ENCODE measurements around the gene CWC22. TPM values are rescaled to one million over a fixed set of nuclear protein-coding genes. Genes with fewer than 3 reads are reported as not detected.
"Not testable (repeated sequence)": the region's sequence is repeated elsewhere in the genome, so short reads cannot be mapped to it uniquely, and the experiment has no call there.

The CWC22 gene
- total RNA-seq, 2 donors from 2014 or later, result 28.0 to 33.4 TPM

DNA sequence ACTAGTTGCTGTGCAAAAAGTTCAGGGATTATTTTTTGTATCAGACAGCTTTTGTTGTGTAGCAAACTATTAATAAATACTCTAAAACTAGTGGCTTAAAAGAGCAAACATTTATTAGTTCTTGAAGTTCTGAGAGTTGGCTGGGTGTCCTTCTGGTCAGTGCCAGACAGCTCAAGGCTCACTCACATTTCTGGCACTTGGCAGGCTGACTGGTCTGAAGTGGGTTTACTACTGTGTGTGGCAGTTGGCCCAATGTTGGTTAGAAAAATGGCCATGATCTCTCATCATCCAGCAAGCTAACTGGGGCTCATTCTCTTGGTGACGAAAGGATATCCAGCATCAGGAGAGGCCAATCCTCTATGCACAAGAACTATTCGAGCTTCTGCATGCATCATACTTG lies 74.3 kb downstream of the CWC22 start:
- H3K9me3 Mint-ChIP-seq, result peaks cover 7 to 13% of the 10 kb centered on the region in 2 donors
- DNase-seq (no peak), ATAC-seq (replicated peaks in 1 of 2) (no peak)
- no peak overlapping the region for H3K27ac Mint-ChIP-seq
- no peak overlapping the region for H3K4me3 Mint-ChIP-seq
- H3K36me3 Mint-ChIP-seq (ENCODE audit: insufficient read depth in 2 of 2), result peaks cover 6 to 30% of the 10 kb centered on the region in 2 donors
- no peaks in the 10 kb centered on the region for H3K27me3 Mint-ChIP-seq (ENCODE audit: low read depth)
- no peaks in the 10 kb centered on the region for H3K4me1 Mint-ChIP-seq (ENCODE audit: low read depth)

DNA sequence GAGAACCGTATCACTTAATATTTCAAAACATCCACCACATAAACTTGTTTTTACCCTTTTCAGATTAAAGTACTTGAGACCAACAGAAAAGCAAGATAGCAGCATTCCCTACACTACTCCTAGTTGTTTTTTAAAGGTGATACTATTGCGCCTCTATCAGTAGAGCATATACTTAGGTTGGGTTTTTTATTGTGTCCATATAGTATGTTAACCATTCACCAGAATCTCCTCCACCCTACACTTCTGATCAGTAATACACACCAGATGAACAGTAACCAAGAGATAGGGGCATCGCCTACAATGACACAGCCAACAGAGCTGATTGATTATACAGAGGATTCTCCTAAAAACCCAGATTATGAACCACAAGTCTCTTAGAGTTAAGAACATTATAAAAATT lies 75.6 kb downstream of the CWC22 start:
- ATAC-seq (replicated peaks in 1 of 2) (no peak), DNase-seq (no peak)
- Mint-ChIP-seq H3K4me3 (no peak overlapping the region), H3K9me3 (peaks cover 8 to 18% of the 10 kb centered on the region in 2 donors), H3K4me1 (ENCODE audit: low read depth) (no peaks in the 10 kb centered on the region), H3K36me3 (ENCODE audit: insufficient read depth in 2 of 2) (peaks cover 12 to 35% of the 10 kb centered on the region in 2 donors), H3K27ac (no peak overlapping the region), H3K27me3 (ENCODE audit: low read depth) (no peaks in the 10 kb centered on the region)

DNA sequence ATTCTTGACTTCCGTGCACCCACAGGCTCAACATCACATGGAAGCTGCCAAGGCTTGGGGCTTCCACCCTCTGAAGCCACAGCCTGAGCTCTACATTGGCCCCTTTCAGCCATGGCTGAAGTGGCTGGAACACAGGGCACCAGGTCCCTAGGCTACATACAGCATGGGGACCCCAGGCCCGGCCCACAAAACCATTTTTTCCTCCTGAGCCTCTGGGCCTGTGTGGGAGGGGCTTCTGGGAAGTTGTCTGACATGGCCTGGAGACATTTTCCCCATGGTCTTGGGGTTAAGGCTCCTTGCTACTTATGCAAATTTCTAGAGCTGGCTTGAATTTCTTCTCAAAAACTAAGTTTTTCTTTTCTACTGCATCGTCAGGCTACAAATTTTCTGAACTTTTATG lies 77.1 kb downstream of the CWC22 start:
- H3K9me3 Mint-ChIP-seq, result peaks cover 11 to 18% of the 10 kb centered on the region in 2 donors
- ATAC-seq (replicated peaks in 1 of 2); DNase-seq; H3K27me3 Mint-ChIP-seq (ENCODE audit: low read depth); H3K4me3 Mint-ChIP-seq; H3K27ac Mint-ChIP-seq; H3K4me1 Mint-ChIP-seq (ENCODE audit: low read depth): not testable (repeated sequence)
- H3K36me3 Mint-ChIP-seq (ENCODE audit: insufficient read depth in 2 of 2), result peaks cover 15 to 39% of the 10 kb centered on the region in 2 donors

DNA sequence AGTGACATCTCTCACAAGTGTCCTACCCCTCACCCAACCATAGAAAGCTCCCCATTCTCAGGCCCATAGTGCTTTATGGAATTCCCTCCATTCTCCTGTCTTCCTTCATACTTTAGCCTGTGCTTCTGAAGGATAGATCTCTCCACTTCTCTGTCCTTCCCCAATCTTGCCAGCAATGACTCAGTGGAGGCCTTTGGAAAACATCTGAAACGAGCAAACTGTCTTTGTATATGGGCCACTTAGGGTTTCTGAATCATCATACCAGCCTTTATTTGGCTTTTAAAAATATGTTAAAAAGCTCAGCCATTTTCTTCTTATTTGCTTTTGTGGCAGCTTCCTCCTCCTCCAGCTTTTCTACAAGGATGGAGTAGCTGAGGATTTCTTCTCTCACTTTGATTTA lies 80.1 kb downstream of the CWC22 start:
- peaks cover 15 to 33% of the 10 kb centered on the region in 2 donors for H3K36me3 Mint-ChIP-seq (ENCODE audit: insufficient read depth in 2 of 2)

DNA sequence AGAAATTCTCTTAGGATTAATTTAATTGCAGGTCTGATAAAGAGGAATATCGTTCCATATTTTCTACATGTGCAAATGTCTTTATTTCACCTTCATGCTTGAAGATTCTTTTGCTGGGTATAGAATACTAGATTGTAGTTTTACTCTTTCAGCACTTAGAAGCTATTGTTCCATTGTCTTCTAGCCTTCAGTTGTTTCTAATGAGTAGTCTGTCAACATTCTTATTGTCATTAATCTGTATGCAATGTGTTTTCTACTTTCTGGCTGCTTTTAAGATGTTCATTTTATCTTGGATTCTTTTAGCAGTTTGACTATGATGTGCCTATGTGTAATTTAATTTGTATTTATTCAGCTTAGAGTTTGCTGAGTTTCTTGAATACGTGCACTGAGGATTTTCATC lies 81.4 kb downstream of the CWC22 start:
- peaks cover 14 to 28% of the 10 kb centered on the region in 2 donors for H3K36me3 Mint-ChIP-seq (ENCODE audit: insufficient read depth in 2 of 2)
- DNase-seq, result no peak
- no peak for ATAC-seq (replicated peaks in 1 of 2)
- no peaks in the 10 kb centered on the region for H3K4me1 Mint-ChIP-seq (ENCODE audit: low read depth)
- H3K27ac Mint-ChIP-seq, result no peak overlapping the region
- peaks cover 11 to 13% of the 10 kb centered on the region in 2 donors for H3K9me3 Mint-ChIP-seq
- no peaks in the 10 kb centered on the region for H3K27me3 Mint-ChIP-seq (ENCODE audit: low read depth)
- no peak overlapping the region for H3K4me3 Mint-ChIP-seq

More for the DNA sequence above, 80.1 kb downstream of the CWC22 start:
- no peak for ATAC-seq (replicated peaks in 1 of 2)
- H3K27me3 Mint-ChIP-seq (ENCODE audit: low read depth), result no peaks in the 10 kb centered on the region
- no peaks in the 10 kb centered on the region for H3K4me1 Mint-ChIP-seq (ENCODE audit: low read depth)
- peaks cover 11 to 18% of the 10 kb centered on the region in 2 donors for H3K9me3 Mint-ChIP-seq
- H3K4me3 Mint-ChIP-seq, result no peak overlapping the region
- no peak overlapping the region for H3K27ac Mint-ChIP-seq
- DNase-seq, result no peak

DNA sequence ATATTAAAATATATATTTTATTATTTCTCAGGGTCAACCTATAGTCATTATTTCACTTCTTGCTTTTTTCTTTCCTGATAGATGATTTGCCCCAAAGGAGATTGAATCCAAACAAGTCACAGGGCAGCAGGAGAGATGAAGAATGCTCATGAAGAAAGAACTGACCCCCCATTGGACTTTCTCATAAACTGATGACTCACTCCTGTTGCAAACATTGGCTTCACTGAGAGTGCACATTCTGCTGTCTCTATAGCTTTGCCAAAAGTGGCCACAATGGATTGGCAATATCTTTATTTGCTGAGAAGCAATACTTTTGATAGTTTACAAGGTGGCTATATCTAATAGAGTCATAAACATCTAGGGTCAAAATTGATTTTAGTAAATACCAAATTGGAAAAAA lies 89.8 kb downstream of the CWC22 start:
- Mint-ChIP-seq H3K27me3 (ENCODE audit: low read depth) (no peaks in the 10 kb centered on the region), H3K36me3 (ENCODE audit: insufficient read depth in 2 of 2) (peaks cover 0 to 2% of the 10 kb centered on the region in 2 donors), H3K4me3 (no peak overlapping the region), H3K9me3 (peaks cover 0 to 2% of the 10 kb centered on the region in 2 donors), H3K27ac (no peak overlapping the region), H3K4me1 (ENCODE audit: low read depth) (no peaks in the 10 kb centered on the region)
- ATAC-seq (replicated peaks in 1 of 2), result no peak
- no peak for DNase-seq

DNA sequence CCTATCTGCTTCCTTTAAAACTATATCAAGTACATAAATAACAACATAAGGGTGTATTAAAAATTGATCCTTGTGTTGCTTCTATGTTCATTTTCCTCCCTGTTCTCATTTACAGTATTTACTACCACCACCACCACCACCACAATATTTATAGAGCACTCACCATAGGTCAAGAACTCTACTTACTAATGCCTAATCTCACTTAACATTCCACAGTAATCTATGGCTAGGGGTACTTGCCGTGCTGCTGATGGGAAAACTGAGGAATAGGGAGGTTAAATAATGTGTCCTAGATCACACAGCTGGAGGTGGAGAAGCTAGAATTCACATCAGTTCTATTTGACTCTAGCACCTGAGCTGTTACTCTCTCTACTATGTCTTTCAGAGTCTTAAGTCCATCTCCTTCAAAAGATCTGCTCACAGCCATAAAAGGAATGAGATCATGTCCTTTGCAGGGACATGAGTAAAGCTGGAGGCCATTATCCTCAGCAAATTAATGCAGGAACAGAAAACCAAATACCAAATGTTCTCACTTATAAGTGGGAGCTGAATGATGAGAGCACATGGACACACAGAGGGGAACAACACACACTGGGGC lies 91.6 kb downstream of the CWC22 start:
- DNase-seq, result no peak
- no peak overlapping the region for H3K4me3 Mint-ChIP-seq
- peaks cover 0 to 2% of the 10 kb centered on the region in 2 donors for H3K36me3 Mint-ChIP-seq (ENCODE audit: insufficient read depth in 2 of 2)
- no peaks in the 10 kb centered on the region for H3K27me3 Mint-ChIP-seq (ENCODE audit: low read depth)
- no peaks in the 10 kb centered on the region for H3K4me1 Mint-ChIP-seq (ENCODE audit: low read depth)
- H3K27ac Mint-ChIP-seq, result no peak overlapping the region
- no peak for ATAC-seq (replicated peaks in 1 of 2)
- H3K9me3 Mint-ChIP-seq, result peaks cover 0 to 2% of the 10 kb centered on the region in 2 donors

DNA sequence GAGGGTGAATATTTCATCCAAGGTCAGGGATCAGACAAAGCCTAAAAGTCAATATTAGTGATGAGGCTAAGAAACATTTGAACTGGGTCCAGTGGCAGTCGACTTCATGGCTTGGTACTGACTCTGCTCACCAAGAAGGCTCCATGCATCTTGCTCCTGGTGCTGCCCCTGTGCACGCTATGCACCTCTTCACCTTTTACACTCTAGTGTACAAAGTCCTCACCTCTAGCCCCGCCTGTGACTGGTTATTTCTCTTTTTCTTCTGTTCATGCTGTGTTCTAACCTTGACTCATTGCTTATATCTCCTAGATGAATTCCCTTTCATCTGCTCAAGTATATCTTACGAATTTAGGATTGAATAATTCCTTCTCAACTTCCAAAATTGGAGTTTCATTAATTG lies 93.3 kb downstream of the CWC22 start:
- Mint-ChIP-seq H3K4me3 (no peak overlapping the region), H3K36me3 (ENCODE audit: insufficient read depth in 2 of 2) (peaks cover 0 to 2% of the 10 kb centered on the region in 2 donors), H3K4me1 (ENCODE audit: low read depth) (no peaks in the 10 kb centered on the region), H3K27ac (no peak overlapping the region), H3K9me3 (peaks cover 0 to 2% of the 10 kb centered on the region in 2 donors), H3K27me3 (ENCODE audit: low read depth) (peaks cover 2% of the 10 kb centered on the region)
- DNase-seq (no peak), ATAC-seq (replicated peaks in 1 of 2) (no peak)

DNA sequence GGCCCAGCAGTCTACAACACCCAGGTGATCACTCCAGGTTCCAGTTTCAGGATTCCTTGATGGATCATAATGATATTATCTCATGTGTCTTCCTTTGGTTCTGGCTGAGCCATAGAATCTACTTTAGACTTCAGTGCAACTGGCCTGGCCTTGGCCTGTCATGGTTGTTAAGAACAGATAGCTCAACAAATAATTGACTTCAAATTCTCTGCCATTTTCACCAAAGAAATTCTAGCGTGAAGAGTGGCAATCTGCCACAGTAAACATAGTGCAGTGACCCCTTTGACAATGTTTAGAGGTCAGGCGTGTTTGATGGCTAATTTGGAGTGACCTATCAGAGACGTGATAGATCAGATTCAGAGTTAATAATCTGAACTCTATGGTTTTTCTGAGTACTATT lies 95.5 kb downstream of the CWC22 start:
- Mint-ChIP-seq H3K4me3 (no peak overlapping the region), H3K36me3 (ENCODE audit: insufficient read depth in 2 of 2) (no peaks in the 10 kb centered on the region), H3K27ac (no peak overlapping the region), H3K4me1 (ENCODE audit: low read depth) (no peaks in the 10 kb centered on the region), H3K9me3 (no peaks in the 10 kb centered on the region), H3K27me3 (ENCODE audit: low read depth) (peaks cover 11% of the 10 kb centered on the region)
- ATAC-seq (replicated peaks in 1 of 2), result no peak
- no peak for DNase-seq

DNA sequence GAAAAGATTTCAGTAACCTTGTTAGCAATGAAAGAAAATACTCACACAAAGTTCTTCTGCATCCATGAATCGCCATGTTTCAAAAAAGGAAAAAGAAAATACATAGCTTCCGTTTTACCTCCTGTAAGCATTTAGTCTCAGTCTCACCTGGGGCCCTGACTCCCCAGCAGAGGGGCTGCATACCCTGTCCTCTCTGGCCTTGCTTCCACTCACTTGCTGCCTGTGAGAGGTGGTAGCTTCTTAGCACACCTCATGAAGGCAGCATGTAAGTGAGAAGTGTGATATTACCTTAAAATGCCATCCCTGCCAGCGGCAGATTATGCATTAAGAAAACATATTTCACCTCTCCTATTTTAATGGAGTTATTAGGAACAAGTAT lies 96.4 kb downstream of the CWC22 start:
- no peak for ATAC-seq (replicated peaks in 1 of 2)
- Mint-ChIP-seq H3K27ac (no peak overlapping the region), H3K4me3 (no peak overlapping the region), H3K36me3 (ENCODE audit: insufficient read depth in 2 of 2) (no peaks in the 10 kb centered on the region), H3K9me3 (no peaks in the 10 kb centered on the region), H3K27me3 (ENCODE audit: low read depth) (peaks cover 11% of the 10 kb centered on the region), H3K4me1 (ENCODE audit: low read depth) (no peaks in the 10 kb centered on the region)
- no peak for DNase-seq

DNA sequence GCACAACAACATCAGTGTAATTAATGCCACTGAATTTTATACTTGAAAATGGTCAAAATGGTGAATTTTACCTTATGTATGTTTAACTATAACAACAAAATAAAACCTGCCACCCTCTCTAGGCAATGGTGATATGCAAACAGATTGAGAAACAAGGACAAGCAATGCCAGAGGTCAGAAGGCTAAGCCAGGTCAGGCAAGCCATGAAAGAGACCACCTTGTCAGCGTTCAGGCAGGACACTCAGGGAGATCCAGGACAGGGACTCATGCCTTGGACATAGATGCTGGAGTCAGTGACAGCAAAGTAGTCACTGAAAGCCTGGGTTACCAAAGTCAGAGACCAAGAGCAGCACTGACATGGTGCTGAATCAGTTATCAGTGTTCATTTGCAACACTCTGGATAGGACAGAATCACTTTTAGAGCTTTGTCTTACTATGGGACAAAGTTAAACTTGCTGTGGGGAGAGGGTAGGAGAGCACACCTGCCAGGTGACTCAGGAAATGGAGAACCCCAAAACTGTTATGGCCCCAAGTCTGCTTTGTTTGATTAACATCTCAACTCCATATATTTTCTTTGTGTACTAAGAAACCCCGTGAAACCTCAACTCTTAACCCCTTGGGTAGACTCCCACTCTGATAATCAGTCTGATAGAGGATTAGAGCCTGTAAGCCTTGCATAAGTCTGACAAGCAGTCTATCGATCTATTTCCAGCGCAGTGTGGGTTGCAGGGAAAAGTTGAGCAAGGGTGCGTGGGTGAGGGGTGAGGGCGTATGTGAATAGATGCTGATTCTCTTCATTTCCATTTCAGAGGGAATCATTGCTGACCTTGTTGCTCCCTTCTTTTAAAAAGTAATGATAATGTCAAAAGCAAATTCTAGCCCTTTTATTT lies 97.0 kb downstream of the CWC22 start:
- ATAC-seq (replicated peaks in 1 of 2), result no peak
- no peaks in the 10 kb centered on the region for H3K36me3 Mint-ChIP-seq (ENCODE audit: insufficient read depth in 2 of 2)
- H3K9me3 Mint-ChIP-seq, result peaks cover 0 to 1% of the 10 kb centered on the region in 2 donors
- peaks cover 11% of the 10 kb centered on the region for H3K27me3 Mint-ChIP-seq (ENCODE audit: low read depth)
- no peak for DNase-seq
- no peak overlapping the region for H3K27ac Mint-ChIP-seq
- no peak overlapping the region for H3K4me3 Mint-ChIP-seq
- H3K4me1 Mint-ChIP-seq (ENCODE audit: low read depth), result no peaks in the 10 kb centered on the region

DNA sequence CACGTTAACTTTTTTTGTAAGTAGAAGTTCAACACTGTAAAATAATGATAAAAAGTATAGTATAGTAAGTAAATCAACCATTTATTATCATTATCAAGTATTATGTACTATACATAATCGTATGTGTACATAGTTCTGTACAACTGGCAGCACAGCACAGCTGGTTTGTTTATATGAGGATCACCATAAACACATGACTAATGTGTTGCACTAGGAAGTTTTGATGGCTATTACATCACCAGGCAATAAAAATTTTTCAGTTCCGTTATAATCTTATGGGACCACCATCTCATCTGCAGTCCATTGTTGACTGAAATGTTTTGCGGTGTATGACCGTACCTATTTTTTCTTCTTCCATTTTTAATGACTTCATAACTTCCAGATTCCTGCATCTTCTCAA lies 106.4 kb downstream of the CWC22 start:
- no peaks in the 10 kb centered on the region for H3K27me3 Mint-ChIP-seq (ENCODE audit: low read depth)
- H3K4me1 Mint-ChIP-seq (ENCODE audit: low read depth), result no peaks in the 10 kb centered on the region
- no peak overlapping the region for H3K4me3 Mint-ChIP-seq
- no peaks in the 10 kb centered on the region for H3K36me3 Mint-ChIP-seq (ENCODE audit: insufficient read depth in 2 of 2)
- DNase-seq (no peak), ATAC-seq (replicated peaks in 1 of 2) (no peak)
- H3K27ac Mint-ChIP-seq, result no peak overlapping the region
- H3K9me3 Mint-ChIP-seq, result peaks cover 4% of the 10 kb centered on the region in 2 donors

DNA sequence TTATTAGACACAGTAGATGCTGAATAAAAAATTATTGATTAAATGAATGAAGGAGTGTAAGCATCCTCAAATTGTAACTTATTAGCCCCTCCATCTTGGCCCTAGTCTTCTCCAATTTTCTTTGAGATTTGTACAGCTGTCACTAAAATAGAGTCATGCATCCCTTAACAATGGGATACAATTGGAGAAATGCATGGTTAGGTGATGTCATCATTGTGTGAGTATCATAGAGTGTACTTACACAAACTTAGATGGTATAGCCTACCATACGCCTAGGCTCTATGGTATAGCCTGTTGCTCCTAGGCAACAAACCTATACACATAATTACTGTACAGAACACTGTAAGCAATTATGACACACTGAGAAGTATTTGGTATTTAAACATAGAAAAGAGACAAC lies 107.4 kb downstream of the CWC22 start:
- no peaks in the 10 kb centered on the region for H3K36me3 Mint-ChIP-seq (ENCODE audit: insufficient read depth in 2 of 2)
- no peak overlapping the region for H3K4me3 Mint-ChIP-seq
- H3K4me1 Mint-ChIP-seq (ENCODE audit: low read depth), result no peaks in the 10 kb centered on the region
- no peak for ATAC-seq (replicated peaks in 1 of 2)
- H3K27ac Mint-ChIP-seq, result no peak overlapping the region
- peaks cover 2 to 4% of the 10 kb centered on the region in 2 donors for H3K9me3 Mint-ChIP-seq
- H3K27me3 Mint-ChIP-seq (ENCODE audit: low read depth), result no peaks in the 10 kb centered on the region
- DNase-seq, result no peak

Measured in activated T-cell treated with anti-CD3 and anti-CD28 coated beads, Interleukin-2, amount 50 U/mL, for 72 hours (primary cell).